ENCODE measurements around the gene MOSMO. TPM values are rescaled to one million over a fixed set of nuclear protein-coding genes. Genes with fewer than 3 reads are reported as not detected.

Gene MOSMO
- total RNA-seq, 2 donors from 2014 or later, result 16.1 to 33.6 TPM

DNA sequence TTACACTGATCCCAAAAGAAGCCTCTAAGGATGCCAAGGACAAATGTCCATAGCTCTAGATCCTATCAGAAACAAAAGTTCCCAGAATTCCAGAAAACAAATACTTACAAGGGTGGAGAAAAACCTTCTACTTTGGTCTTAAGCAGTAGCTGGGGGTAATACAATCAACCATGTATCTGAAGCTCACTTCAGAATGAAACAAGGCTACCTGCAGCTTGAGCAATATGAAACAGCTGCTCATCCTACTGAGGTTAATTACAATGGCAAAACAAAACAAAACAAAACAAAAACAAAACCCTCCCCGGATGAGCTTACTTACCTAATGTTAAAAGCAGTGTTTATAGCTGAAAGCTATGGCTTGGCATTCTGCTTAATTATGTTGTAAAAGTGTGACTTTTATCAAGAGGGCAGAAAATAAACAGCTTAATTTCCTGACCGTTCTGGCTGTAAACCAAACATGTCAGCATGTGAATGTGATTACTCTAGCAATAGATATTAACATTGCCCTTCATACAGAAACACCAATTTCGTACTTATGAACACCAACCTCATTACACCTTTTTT is 17.4 kb upstream of the MOSMO start:
- no peak overlapping the region for H3K4me3 ChIP-seq
- TF ChIP-seq, protein P1, sequence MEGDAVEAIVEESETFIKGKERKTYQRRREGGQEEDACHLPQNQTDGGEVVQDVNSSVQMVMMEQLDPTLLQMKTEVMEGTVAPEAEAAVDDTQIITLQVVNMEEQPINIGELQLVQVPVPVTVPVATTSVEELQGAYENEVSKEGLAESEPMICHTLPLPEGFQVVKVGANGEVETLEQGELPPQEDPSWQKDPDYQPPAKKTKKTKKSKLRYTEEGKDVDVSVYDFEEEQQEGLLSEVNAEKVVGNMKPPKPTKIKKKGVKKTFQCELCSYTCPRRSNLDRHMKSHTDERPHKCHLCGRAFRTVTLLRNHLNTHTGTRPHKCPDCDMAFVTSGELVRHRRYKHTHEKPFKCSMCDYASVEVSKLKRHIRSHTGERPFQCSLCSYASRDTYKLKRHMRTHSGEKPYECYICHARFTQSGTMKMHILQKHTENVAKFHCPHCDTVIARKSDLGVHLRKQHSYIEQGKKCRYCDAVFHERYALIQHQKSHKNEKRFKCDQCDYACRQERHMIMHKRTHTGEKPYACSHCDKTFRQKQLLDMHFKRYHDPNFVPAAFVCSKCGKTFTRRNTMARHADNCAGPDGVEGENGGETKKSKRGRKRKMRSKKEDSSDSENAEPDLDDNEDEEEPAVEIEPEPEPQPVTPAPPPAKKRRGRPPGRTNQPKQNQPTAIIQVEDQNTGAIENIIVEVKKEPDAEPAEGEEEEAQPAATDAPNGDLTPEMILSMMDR (IDR thresholded peaks at IDR 0.05), result no peak
- no peak for ATAC-seq (ENCODE audit: insufficient number of reproducible peaks, low FRiP score, low read depth)
- H3K9me3 ChIP-seq, result no peaks in the 10 kb centered on the region
- no peaks in the 10 kb centered on the region for H3K27me3 ChIP-seq (replicated peaks; ENCODE audit: insufficient read depth)
- no peak for DNase-seq (ENCODE audit: low spot score)
- peaks cover 5 to 12% of the 10 kb centered on the region in 2 donors for H3K4me1 ChIP-seq (ENCODE audit: control insufficient read depth in 1 of 2, low read depth in 2 of 2)
- no peaks in the 10 kb centered on the region for H3K36me3 ChIP-seq
- H3K27ac ChIP-seq, result no peak overlapping the region

DNA sequence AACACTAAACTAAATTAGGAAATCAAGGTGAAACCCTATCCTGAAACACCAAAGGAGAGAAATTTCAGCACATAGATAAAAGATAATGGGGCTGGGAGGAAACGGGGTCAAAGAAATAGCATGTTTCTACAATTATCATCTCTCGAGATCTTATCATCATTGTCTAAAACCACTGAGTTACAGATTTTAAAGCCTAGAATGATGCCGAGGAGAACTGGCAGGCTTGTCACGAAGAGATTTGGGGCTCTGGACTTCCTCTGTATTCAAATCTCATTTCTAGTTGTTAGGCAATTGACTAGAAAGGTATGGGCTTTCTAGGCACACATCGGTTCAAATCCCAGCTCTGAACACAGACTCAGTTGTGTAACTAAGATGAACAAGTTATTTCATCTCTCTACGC is 16.3 kb upstream of the MOSMO start:
- Histone ChIP-seq H3K4me3 (no peak overlapping the region), H3K36me3 (no peaks in the 10 kb centered on the region), H3K9me3 (no peaks in the 10 kb centered on the region), H3K4me1 (ENCODE audit: control insufficient read depth in 1 of 2, low read depth in 2 of 2) (peaks cover 5 to 12% of the 10 kb centered on the region in 2 donors), H3K27ac (no peak overlapping the region), H3K27me3 (replicated peaks; ENCODE audit: insufficient read depth) (no peaks in the 10 kb centered on the region)
- TF ChIP-seq, protein P1 (IDR thresholded peaks at IDR 0.05), result no peak
- ATAC-seq (ENCODE audit: insufficient number of reproducible peaks, low FRiP score, low read depth) (no peak), DNase-seq (ENCODE audit: low spot score) (no peak)

DNA sequence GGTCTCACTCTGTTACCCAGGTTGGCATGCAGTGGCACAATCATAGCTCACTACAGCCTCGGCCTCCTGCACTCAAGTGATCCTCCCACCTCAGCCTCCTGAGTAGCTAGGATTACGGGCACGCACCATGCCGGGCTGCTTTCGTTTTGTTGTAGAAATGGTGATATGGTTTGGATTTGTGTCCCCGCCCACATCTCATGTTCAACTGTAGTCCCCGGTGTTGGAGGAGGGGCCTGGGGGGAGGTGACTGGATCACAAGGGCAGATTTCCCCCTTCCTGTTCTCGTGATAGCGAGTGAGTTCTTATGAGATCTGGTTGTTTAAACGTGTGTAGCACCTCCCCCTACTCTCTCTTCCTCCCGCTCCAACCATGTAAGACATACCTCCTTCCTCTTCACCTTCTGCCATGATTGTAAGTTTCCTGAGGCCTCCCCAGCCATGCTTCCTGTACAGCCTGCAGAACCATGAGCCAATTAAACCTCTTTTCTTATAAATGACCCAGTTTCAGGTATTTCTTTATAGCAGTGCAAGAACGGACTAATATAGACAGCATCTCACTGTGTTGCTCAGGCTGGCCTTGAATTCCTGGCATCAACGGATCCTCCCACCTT is 12.9 kb upstream of the MOSMO start:
- Histone ChIP-seq H3K27ac (no peak overlapping the region), H3K9me3 (no peaks in the 10 kb centered on the region), H3K4me3 (no peak overlapping the region), H3K4me1 (ENCODE audit: control insufficient read depth in 1 of 2, low read depth in 2 of 2) (no peaks in the 10 kb centered on the region), H3K27me3 (replicated peaks; ENCODE audit: insufficient read depth) (no peaks in the 10 kb centered on the region), H3K36me3 (no peaks in the 10 kb centered on the region)
- ATAC-seq (ENCODE audit: insufficient number of reproducible peaks, low FRiP score, low read depth) (no peak), DNase-seq (ENCODE audit: low spot score) (no peak)
- TF ChIP-seq, protein P1 (IDR thresholded peaks at IDR 0.05), result no peak

DNA sequence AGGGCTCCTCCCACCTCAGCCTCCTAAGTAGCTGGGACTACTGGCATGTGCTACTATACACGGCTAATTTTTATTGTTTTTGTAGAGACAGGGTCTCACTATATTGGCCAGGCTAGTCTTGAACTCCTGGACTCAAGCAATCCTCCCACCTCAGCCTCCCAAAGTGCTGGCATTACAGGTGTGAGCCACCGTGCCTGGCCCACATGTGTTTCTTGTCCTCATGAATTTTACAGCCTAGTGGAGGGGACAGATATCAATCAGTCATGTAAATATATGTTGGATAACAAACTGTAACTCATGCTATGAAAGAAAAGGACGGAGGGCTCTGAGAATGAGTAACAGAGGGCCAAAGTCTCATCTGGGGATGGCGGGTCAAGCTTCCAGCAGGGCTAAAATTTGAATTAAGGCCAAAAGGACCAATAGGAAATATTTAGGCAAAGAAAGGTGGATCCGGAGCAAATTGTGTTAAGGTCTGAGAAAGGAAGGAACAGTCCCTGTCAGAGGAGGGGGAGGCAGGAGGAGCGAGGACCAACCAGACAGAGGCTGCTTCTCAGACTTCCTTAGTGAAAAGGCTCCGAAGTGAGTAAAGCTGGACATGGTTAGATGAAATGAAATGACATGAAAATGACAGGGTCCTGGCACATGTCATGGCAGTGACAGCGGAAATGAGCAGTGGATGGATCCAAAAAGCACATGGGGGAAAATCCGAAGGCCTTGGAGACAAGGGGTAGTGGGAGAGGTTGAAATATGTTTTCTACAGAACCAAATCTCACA is 10.8 kb upstream of the MOSMO start:
- DNase-seq (ENCODE audit: low spot score) (no peak), ATAC-seq (ENCODE audit: insufficient number of reproducible peaks, low FRiP score, low read depth) (no peak)
- TF ChIP-seq, protein P1 (IDR thresholded peaks at IDR 0.05), result no peak
- Histone ChIP-seq H3K36me3 (no peaks in the 10 kb centered on the region), H3K27ac (no peak overlapping the region), H3K4me3 (no peak overlapping the region), H3K9me3 (no peaks in the 10 kb centered on the region), H3K27me3 (replicated peaks; ENCODE audit: insufficient read depth) (no peaks in the 10 kb centered on the region), H3K4me1 (ENCODE audit: control insufficient read depth in 1 of 2, low read depth in 2 of 2) (peaks cover 5 to 10% of the 10 kb centered on the region in 2 donors)

DNA sequence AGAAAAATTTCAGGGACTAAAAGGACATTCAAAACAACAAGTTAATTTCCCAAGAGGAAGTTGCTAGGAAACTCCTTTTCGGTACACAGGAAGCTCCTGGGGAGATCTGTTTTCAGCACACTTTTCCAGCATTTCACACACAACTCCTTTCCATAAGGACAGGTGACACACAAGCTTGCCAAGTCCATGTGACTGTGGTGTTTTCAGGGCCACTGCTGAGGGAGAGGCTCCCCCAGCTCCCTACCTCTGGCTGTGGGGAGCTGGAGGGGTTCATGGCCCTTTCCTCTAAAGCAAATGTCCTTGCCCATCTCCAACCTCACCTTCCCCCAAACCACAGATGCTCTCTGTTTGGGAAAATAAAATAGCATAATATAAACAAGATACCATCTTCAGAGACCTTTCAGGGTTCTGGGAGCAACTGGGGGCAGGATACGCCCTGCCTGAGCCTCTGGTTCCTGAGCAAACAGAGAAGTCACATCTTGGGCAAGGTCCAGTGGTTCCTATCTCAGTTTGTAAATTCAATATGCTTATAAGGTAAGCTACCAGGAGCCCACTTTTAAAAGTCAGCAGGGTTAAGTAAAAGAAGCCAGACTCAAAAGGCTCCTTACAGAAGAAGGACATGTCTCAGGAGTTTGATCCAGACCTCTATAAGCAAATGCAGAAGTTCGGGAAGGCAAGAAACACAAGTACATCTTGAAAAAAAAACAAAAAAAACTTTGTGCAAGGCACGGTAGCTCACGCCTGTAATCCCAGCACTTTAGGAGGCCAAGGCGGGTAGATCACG is 10.0 kb upstream of the MOSMO start:
- Histone ChIP-seq H3K27me3 (replicated peaks; ENCODE audit: insufficient read depth) (no peaks in the 10 kb centered on the region), H3K4me3 (no peak overlapping the region), H3K4me1 (ENCODE audit: control insufficient read depth in 1 of 2, low read depth in 2 of 2) (peaks cover 5 to 10% of the 10 kb centered on the region in 2 donors), H3K27ac (no peak overlapping the region), H3K36me3 (no peaks in the 10 kb centered on the region), H3K9me3 (no peaks in the 10 kb centered on the region)
- TF ChIP-seq, protein P1 (IDR thresholded peaks at IDR 0.05), result no peak
- ATAC-seq (ENCODE audit: insufficient number of reproducible peaks, low FRiP score, low read depth), result no peak
- DNase-seq (ENCODE audit: low spot score), result no peak

All from thoracic aorta (tissue), 2 donors.